HEK293T (cell line): Measurements from ENCODE around the gene OVOL1.

Source experiments
- CTCF ChIA-PET: fragments of 350-600 bp; formaldehyde crosslinking; extraction: SDS; loops from one replicate; lab custom pipeline; 2021; ENCODE audit warnings: antibody characterized with exemption, inconsistent platforms; lab: Yijun Ruan, JAX
- POLR2A ChIA-PET: fragments of 350-600 bp; formaldehyde crosslinking; extraction: SDS; loops from one replicate; lab custom pipeline; 2020; ENCODE audit warnings: antibody characterized with exemption, inconsistent platforms; lab: Yijun Ruan, JAX
- DNase-seq: peaks from one replicate; pipeline ENCODE4 v3.0.0; 2012; ENCODE audit warnings: mixed read lengths; ENCODE audit errors: extremely low spot score
- ARNT ChIP-seq: fragments of 450-650 bp; IDR thresholded peaks from 2 replicates; pipeline ENCODE4 v1.6.1; 2017; ENCODE audit warnings: mild to moderate bottlenecking
- BHLHE40 ChIP-seq: fragments of 450-650 bp; IDR thresholded peaks from 2 replicates; pipeline ENCODE4 v1.6.1; 2016; ENCODE audit warnings: mild to moderate bottlenecking, moderate library complexity, borderline replicate concordance
- CTBP1 ChIP-seq: fragments of 450-650 bp; IDR thresholded peaks from 2 replicates; pipeline ENCODE4 v1.6.1; 2016; ENCODE audit warnings: borderline replicate concordance
- ELF4 ChIP-seq: fragments of 450-650 bp; IDR thresholded peaks from 2 replicates; pipeline ENCODE4 v1.6.1; 2017; ENCODE audit warnings: antibody characterized with exemption
- FOXA1 ChIP-seq: fragments of 450-650 bp; IDR thresholded peaks from 2 replicates; pipeline ENCODE4 v1.6.1; 2016; ENCODE audit warnings: mild to moderate bottlenecking
- FOXK2 ChIP-seq: fragments of 450-650 bp; IDR thresholded peaks from 2 replicates; pipeline ENCODE4 v1.6.1; 2016; ENCODE audit warnings: mild to moderate bottlenecking
- FOXM1 ChIP-seq: fragments of 450-650 bp; IDR thresholded peaks from 2 replicates; pipeline ENCODE4 v1.6.1; 2017; ENCODE audit warnings: mild to moderate bottlenecking, borderline replicate concordance
- HDGF ChIP-seq: fragments of 450-650 bp; IDR thresholded peaks from 2 replicates; pipeline ENCODE4 v1.6.1; 2017; ENCODE audit warnings: antibody characterized with exemption, borderline replicate concordance
- L3MBTL2 ChIP-seq: fragments of 450-650 bp; conservative IDR thresholded peaks from 2 replicates; pipeline ENCODE4 v1.6.1; 2016; ENCODE audit warnings: mild to moderate bottlenecking
- LEF1 ChIP-seq: fragments of 450-650 bp; IDR thresholded peaks from 2 replicates; pipeline ENCODE4 v1.6.1; 2017; ENCODE audit warnings: mild to moderate bottlenecking, borderline replicate concordance
- NFRKB ChIP-seq: fragments of 450-650 bp; IDR thresholded peaks from 2 replicates; pipeline ENCODE4 v1.6.1; 2016; ENCODE audit warnings: mild to moderate bottlenecking, moderate library complexity
- SP1 ChIP-seq: fragments of 450-650 bp; IDR thresholded peaks from 2 replicates; pipeline ENCODE4 v1.6.1; 2017
- SUZ12 ChIP-seq: fragments of 450-650 bp; IDR thresholded peaks from 2 replicates; pipeline ENCODE4 v1.6.1; 2016; ENCODE audit warnings: mild to moderate bottlenecking
- TARDBP ChIP-seq: fragments of 450-650 bp; IDR thresholded peaks from 2 replicates; pipeline ENCODE4 v1.6.1; 2016
- ZNF384 ChIP-seq: fragments of 450-650 bp; IDR thresholded peaks from 2 replicates; pipeline ENCODE4 v1.6.1; 2016
- TF ChIP-seq, protein P1 (sequence below): fragments of 450-650 bp; IDR thresholded peaks from 2 replicates; pipeline ENCODE4 v1.6.1; 2016

OVOL1 gene

DNA sequence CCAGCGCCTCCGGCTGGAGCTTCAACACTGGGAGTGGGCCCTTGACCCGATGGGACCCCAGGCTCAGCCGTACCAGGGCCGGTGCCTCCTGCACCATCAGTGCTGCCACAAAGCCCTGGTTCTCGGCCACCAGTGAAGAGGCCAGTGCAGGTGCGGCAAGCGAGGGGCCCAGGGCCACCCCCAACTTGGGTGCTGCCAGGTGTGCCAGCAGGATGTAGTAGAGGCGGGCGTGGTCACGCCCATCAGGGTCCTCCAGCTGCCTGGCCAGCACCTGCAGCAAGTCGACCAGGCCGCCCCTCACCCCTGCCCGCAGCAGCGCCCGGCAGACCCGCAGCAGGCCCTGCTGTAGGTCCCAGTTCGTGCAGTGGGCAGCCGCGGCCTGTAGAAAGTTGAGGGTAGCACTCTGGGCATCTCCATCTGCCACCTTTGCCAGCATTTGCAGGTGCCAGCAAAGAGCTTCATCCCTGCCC, 8.4 kb upstream of the OVOL1 start:
- POLR2A ChIA-PET = interaction anchor here (2.3 kb wide), 2 partner anchors 35 to 59 kb away, joined by 7 to 10 read pairs; partner anchors contain the start of gene RNASEH2C
- CTCF ChIA-PET = interaction anchor here (3.6 kb wide), 1 partner anchor 12 kb away, joined by 23 read pairs; no protein-coding TSS in a partner anchor
- TF ChIP-seq CTBP1 (no peak), SP1 (no peak), FOXA1 (no peak), FOXK2 (no peak)
- DNase-seq = no peak

DNA sequence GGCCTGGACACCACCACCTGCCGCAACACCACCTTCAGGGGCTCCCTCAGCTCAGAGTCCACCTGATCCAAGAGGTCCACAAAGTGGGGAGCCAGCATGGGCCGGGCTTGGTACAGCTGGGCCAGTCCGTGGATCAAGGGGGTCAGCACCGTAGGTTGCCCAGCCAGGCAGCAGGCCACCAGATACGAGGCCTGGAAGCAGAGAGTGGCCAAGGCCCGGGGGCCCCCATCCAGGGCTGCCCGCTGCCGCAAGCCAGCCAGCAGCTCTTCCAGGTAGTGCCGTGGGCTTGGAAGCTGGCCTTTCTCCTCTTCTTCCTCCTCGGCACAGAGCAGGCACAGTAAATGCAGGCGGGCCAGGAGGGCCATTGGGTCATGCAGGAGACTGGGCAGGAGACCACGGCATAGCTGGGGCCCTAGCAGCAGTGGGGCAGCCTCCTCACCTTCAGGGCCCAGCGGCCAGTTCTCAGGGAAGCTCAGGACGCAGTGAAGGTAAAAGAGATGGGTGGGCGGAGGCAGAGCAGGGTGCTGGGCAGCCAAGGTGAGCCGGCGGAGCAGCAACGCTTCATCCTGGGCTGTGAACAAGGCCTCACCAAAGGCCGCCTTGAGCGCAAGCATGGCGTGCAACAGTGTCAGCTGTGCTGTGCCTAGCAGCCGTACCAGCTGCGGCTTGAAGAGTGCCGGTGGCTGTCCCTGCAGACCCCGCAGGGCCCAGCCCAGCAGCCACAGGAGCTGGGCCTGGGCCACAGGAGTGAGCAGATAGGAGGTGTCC, 7.8 kb upstream of the OVOL1 start:
- TF ChIP-seq FOXM1 (no peak), FOXA1 (no peak), CTBP1 (no peak), TARDBP (no peak), ARNT (no peak), ZNF384 (no peak), NFRKB (no peak), L3MBTL2 (no peak), ELF4 (no peak), BHLHE40 (no peak), SUZ12 (no peak), HDGF (no peak), LEF1 (no peak)
- TF ChIP-seq, protein P1, sequence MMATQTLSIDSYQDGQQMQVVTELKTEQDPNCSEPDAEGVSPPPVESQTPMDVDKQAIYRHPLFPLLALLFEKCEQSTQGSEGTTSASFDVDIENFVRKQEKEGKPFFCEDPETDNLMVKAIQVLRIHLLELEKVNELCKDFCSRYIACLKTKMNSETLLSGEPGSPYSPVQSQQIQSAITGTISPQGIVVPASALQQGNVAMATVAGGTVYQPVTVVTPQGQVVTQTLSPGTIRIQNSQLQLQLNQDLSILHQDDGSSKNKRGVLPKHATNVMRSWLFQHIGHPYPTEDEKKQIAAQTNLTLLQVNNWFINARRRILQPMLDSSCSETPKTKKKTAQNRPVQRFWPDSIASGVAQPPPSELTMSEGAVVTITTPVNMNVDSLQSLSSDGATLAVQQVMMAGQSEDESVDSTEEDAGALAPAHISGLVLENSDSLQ = no peak
- POLR2A ChIA-PET = interaction anchor here (0.8 to 2.3 kb wide), 11 partner anchors 9 to 113 kb away, joined by 3 to 14 read pairs (median 4); partner anchors contain the start of genes KAT5 and RNASEH2C
- CTCF ChIA-PET = interaction anchor here (0.8 to 3.6 kb wide), 21 partner anchors 7 to 243 kb away, joined by 3 to 23 read pairs (median 6); partner anchors contain the start of gene KAT5
- DNase-seq = no peak

DNA sequence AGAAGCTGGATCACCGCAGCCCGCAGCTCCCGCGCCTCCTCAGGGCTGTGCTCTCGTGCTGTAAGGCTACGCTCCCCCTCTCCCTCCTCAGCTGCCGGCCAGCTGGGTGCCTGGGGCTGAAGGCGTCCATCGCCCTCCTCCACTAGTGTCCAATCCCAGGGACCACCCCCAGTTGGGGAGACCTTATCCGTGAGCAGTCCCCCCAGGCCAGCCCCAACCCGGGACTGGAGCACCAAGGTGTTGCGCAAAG, 7.3 kb upstream of the OVOL1 start:
- no peak for DNase-seq
- ChIA-PET POLR2A (interaction anchor here (0.8 to 2.3 kb wide), 10 partner anchors 10 to 112 kb away, joined by 3 to 14 read pairs (median 4); partner anchors contain the start of genes KAT5 and RNASEH2C), CTCF (interaction anchor here (0.8 to 3.6 kb wide), 25 partner anchors 8 to 407 kb away, joined by 3 to 23 read pairs (median 5); partner anchors contain the start of gene KAT5)
- no peak for TF ChIP-seq ARNT
- no peak for TF ChIP-seq LEF1
- TF ChIP-seq CTBP1 = no peak

DNA sequence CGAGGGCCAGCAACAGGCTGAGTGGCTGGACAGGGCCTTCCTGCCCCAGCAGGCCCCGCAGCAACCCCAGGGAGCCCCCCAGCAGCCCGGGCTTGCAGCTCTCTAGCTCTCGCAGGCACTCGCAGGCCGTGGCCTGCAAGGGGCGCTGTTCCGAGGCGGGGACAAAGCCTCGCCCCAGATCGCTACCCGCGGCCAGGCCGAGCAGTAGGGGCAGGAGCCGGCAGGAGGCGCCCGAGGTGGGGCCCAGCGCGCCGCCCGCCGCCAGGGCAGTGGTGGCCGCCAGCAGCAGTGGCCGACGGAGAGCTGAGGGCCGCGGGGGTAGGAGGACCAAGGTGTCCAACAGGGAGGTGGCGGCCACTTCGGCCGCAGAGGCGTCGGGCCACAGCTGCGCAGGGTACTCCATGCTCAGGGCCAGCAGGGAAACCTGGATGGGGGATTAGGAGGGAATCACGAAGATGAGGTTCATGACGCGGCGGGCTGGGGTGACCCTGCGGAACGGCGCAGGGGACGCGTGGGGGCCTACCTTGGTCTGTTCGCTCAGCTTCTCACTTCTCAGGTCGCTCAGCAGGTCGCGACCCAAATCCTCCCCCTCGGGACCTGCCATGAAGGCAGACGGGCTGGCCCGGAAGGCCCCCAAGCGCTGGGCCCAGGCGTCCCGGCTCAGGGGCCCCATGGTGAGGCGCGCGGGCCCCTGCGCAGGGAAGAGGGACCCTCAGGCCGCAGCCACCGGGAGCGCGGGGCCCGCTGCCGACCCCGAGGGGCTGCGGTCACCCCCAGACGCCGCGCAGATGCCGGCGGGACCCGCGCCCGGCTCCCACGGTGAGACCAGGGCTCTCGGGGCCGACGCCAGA, 6.7 kb upstream of the OVOL1 start:
- ChIA-PET CTCF (interaction anchor here (0.5 to 3.6 kb wide), 34 partner anchors 8 to 406 kb away, joined by 3 to 23 read pairs (median 4); partner anchors contain the start of gene KAT5), POLR2A (interaction anchor here (0.6 to 2.3 kb wide), 12 partner anchors 10 to 117 kb away, joined by 3 to 14 read pairs (median 4); partner anchors contain the start of genes CCDC85B, KAT5, RELA and RNASEH2C)
- peak; percentile 89 for DNase-seq
- TF ChIP-seq LEF1 (peak; percentile 77; the same call in 1 of the 2 replicates), FOXK2 (no peak), SUZ12 (no peak)

DNA sequence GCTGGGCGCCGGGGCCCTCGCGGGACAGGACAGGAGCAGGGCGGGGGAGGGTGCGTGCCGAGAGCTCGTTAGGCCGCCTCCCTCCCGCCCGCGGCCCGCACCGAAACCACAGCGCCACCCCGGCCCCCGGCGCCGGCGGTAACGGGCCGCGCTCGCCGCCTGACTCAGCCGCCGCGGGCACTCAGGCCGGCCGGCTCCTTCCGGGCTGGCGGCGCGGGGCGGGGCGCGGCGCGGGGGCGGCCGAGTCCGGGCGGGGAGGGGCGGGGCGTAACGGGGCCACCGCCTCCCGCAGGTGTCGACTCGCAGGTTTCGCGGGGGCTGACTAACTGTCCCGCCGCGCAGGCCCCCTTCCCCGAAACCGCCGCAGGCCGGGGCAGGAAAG, 6.1 kb upstream of the OVOL1 start, which contains the start of gene AP5B1:
Gene AP5B1, minus strand, starts transcription at position 207 of the 382 bp plus-strand sequence. CDS start 385 bp downstream, outside the sequence.
- POLR2A ChIA-PET = interaction anchor here (1.3 to 2.3 kb wide), 3 partner anchors 60 to 110 kb away, joined by 6 to 14 read pairs (median 9); partner anchors contain the start of genes CCDC85B, KAT5 and RNASEH2C
- CTCF ChIA-PET = interaction anchor here (0.8 to 3.6 kb wide), 12 partner anchors 9 to 220 kb away, joined by 3 to 23 read pairs (median 7); partner anchors contain the start of gene KAT5
- peak; percentile 68 for DNase-seq
- TF ChIP-seq ARNT = peak; percentile 88
- TF ChIP-seq, protein P1 = no peak

DNA sequence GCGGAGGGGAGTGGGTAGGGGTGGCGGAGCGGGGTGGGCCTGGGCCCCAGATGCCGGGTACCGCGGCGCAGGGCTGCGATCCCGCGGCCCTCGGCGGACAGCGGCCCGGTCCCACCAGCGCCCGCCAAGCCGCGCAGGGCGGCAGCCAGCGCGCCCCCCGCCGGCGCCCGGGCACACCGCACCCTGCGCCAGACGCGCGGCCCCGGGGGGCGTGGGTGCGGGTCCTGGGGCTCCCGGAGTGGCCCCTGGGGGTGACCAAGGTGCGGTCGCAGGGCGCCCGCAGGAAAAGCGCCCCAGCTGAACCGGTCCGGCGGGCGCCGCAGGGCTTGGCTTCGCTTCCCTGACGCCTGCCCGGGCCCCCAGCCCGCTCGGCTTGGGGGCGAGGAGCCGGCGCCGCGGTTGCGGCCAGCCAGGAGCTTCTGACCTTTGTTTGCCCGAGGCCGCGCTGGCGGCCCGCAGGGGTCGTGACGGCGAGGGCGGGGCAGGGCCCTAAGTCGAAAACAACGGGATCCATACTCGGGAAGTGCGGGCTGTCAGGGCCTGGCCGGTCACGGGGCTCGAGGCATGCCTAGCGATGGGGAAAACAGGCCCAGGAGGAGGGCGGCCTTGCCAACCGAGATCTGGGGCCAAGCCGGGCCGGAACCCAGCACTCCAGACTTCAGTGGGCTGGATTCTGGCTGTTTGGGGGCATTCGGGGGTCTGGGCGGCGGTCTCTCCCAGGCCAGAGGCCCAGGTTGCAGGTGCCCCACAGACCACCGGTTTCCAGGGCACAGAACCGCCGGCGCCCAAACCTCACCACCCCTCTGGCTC, 5.5 kb upstream of the OVOL1 start:
- DNase-seq = peak; percentile 81
- TF ChIP-seq SUZ12 (no peak), HDGF (no peak), BHLHE40 (no peak), LEF1 (no peak), SP1 (no peak), FOXA1 (no peak), ARNT (no peak), CTBP1 (no peak), TARDBP (no peak), NFRKB (no peak), ELF4 (no peak), L3MBTL2 (no peak), FOXM1 (no peak), ZNF384 (no peak), FOXK2 (no peak)
- TF ChIP-seq, protein P1 = no peak
- POLR2A ChIA-PET = interaction anchor here (1.3 to 2.3 kb wide), 3 partner anchors 61 to 109 kb away, joined by 6 to 14 read pairs (median 9); partner anchors contain the start of genes CCDC85B, KAT5 and RNASEH2C
- CTCF ChIA-PET = interaction anchor here (1.2 to 3.6 kb wide), 7 partner anchors 9 to 221 kb away, joined by 3 to 23 read pairs (median 9); partner anchors contain the start of gene KAT5
